Fibroblast of lung (primary cell): ENCODE results near the gene SMPD3. TPM values are rescaled to one million over a fixed set of nuclear protein-coding genes. Genes with fewer than 3 reads are reported as not detected.
A peak's percentile ranks its signal among the peaks of the same experiment; 100 is the strongest.

Experiments used
- DNase-seq, 2 donors: peaks; one replicate each; pipeline versions ENCODE4 v3.0.0 to v3.0.0-alpha.2; 2010; ENCODE audit warnings: low read depth in 2 of 2
- H2AFZ ChIP-seq: 2 replicates; pipeline ENCODE4 v1.5.1; 2012; ENCODE audit warnings: low read length, control low read depth, inconsistent platforms
- H3K27ac ChIP-seq: 2 replicates; pipeline ENCODE4 v1.5.1; 2011; ENCODE audit warnings: low read length, control low read depth; ENCODE audit not compliant: insufficient read depth
- H3K27me3 ChIP-seq: 2 replicates; pipeline ENCODE4 v1.5.1; 2011; ENCODE audit warnings: mild to moderate bottlenecking, low read length; ENCODE audit not compliant: control insufficient read depth, insufficient read depth
- H3K36me3 ChIP-seq: 2 replicates; pipeline ENCODE4 v1.5.1; 2011; ENCODE audit warnings: low read length; ENCODE audit not compliant: control insufficient read depth, insufficient read depth
- H3K4me1 ChIP-seq: 2 replicates; pipeline ENCODE4 v1.5.1; 2011; ENCODE audit warnings: low read length; ENCODE audit not compliant: control insufficient read depth, insufficient read depth; ENCODE audit errors: extremely low read depth
- H3K4me2 ChIP-seq: 2 replicates; pipeline ENCODE4 v1.5.1; 2011; ENCODE audit warnings: low read length, control low read depth; ENCODE audit not compliant: insufficient read depth; ENCODE audit errors: extremely low read depth
- H3K4me3 ChIP-seq, 4 experiments: fragments of 200-600 bp in 1 of 4; sonication (generic) in 1 of 4; replicated peaks in 1 of 4; 2 replicates each; pipeline ENCODE4 v1.5.1; 2011 to 2016; ENCODE audit warnings: low read length in 4 of 4, low read depth in 3 of 4, mild to moderate bottlenecking in 3 of 4, control low read depth in 2 of 4, inconsistent platforms in 1 of 4, mixed read lengths in 1 of 4; ENCODE audit not compliant: insufficient read depth in 1 of 4; ENCODE audit errors: control extremely low read depth in 1 of 4
- H3K79me2 ChIP-seq: 2 replicates; pipeline ENCODE4 v1.5.1; 2012; ENCODE audit warnings: mild to moderate bottlenecking, low read length, inconsistent platforms; ENCODE audit not compliant: control insufficient read depth, insufficient read depth
- H3K9ac ChIP-seq: 2 replicates; pipeline ENCODE4 v1.5.1; 2011; ENCODE audit warnings: mild to moderate bottlenecking, low read length, control low read depth; ENCODE audit not compliant: insufficient read depth
- H3K9me3 ChIP-seq: 2 replicates; pipeline ENCODE4 v1.5.1; 2012; ENCODE audit warnings: low read depth, low read length; ENCODE audit not compliant: control insufficient read depth, insufficient read depth
- H4K20me1 ChIP-seq: 2 replicates; pipeline ENCODE4 v1.5.1; 2011; ENCODE audit warnings: low read length; ENCODE audit not compliant: control insufficient read depth, insufficient read depth; ENCODE audit errors: extremely low read depth
- CTCF ChIP-seq, 2 donors: IDR thresholded peaks in 1 of 2; conservative IDR thresholded peaks in 1 of 2; 1 replicate in 1 of 2; 2 replicates in 1 of 2; pipeline ENCODE4 v1.5.1; 2011 to 2012; ENCODE audit warnings: low read length in 2 of 2, control low read depth in 1 of 2, inconsistent platforms in 1 of 2, low read depth in 1 of 2, mild to moderate bottlenecking in 1 of 2
- EZH2 ChIP-seq: IDR thresholded peaks from 2 replicates; pipeline ENCODE4 v1.5.1; 2012; ENCODE audit warnings: low read length, control low read depth, mild to moderate bottlenecking; ENCODE audit errors: missing control alignments
- polyA plus RNA-seq, 2 donors: library from polyadenylated mRNA; depleted of rRNA in 1 of 2; stranded (reverse) in 1 of 2; unstranded in 1 of 2; fragments of >200 nt; gene quantifications; 2 replicates each; pipeline ENCODE4 v1.2.1, GENCODE V29; 2011 to 2012; ENCODE audit warnings: missing spikeins in 1 of 2
- total RNA-seq: library from RNA; depleted of rRNA; stranded (reverse); fragments of >200 nt; gene quantifications from 2 replicates; pipeline ENCODE4 v1.2.1, GENCODE V29; 2014

Gene SMPD3
- total and polyA plus RNA-seq, 2 donors (not counting 1 experiment from before 2014, with no cell fraction given), result under 0.01 to 0.08 TPM

GRCh38 chr16:68451676-68452075, 3.4 kb upstream of the SMPD3 start:
- no peaks in the 10 kb centered on the region for H3K9me3 ChIP-seq
- no peaks in the 10 kb centered on the region for H3K4me1 ChIP-seq
- H3K9ac ChIP-seq, result no peak overlapping the region
- DNase-seq, result no peak
- H3K27me3 ChIP-seq, result peaks cover 2% of the 10 kb centered on the region
- TF ChIP-seq CTCF (conservative IDR thresholded peaks at IDR 0.05 in 1 of 2, IDR thresholded peaks at IDR 0.05 in 1 of 2; ENCODE audit: low read depth in 1 of 2, low read length in 2 of 2) (no peak), EZH2 (no peak)
- H3K36me3 ChIP-seq, result no peaks in the 10 kb centered on the region
- no peak overlapping the region for H3K4me2 ChIP-seq
- no peak overlapping the region for H3K27ac ChIP-seq
- H3K4me3 ChIP-seq, result no peak overlapping the region
- no peak overlapping the region for H2AFZ ChIP-seq
- no peaks in the 10 kb centered on the region for H3K79me2 ChIP-seq
- no peaks in the 10 kb centered on the region for H4K20me1 ChIP-seq

- Histone ChIP-seq H4K20me1 (no peaks in the 10 kb centered on the region), H3K4me3 (no peak overlapping the region), H3K9me3 (no peaks in the 10 kb centered on the region), H3K4me2 (no peak overlapping the region), H3K79me2 (no peaks in the 10 kb centered on the region), H3K27ac (no peak overlapping the region), H2AFZ (no peak overlapping the region), H3K27me3 (peaks cover 7% of the 10 kb centered on the region), H3K4me1 (no peaks in the 10 kb centered on the region), H3K36me3 (no peaks in the 10 kb centered on the region), H3K9ac (no peak overlapping the region)
- TF ChIP-seq EZH2 (no peak), CTCF (conservative IDR thresholded peaks at IDR 0.05 in 1 of 2, IDR thresholded peaks at IDR 0.05 in 1 of 2; ENCODE audit: low read depth in 1 of 2, low read length in 2 of 2) (no peak)
- DNase-seq, result no peak
These were observed 2.5 kb upstream of the SMPD3 start for GRCh38 chr16:68450741-68451255.

DNA sequence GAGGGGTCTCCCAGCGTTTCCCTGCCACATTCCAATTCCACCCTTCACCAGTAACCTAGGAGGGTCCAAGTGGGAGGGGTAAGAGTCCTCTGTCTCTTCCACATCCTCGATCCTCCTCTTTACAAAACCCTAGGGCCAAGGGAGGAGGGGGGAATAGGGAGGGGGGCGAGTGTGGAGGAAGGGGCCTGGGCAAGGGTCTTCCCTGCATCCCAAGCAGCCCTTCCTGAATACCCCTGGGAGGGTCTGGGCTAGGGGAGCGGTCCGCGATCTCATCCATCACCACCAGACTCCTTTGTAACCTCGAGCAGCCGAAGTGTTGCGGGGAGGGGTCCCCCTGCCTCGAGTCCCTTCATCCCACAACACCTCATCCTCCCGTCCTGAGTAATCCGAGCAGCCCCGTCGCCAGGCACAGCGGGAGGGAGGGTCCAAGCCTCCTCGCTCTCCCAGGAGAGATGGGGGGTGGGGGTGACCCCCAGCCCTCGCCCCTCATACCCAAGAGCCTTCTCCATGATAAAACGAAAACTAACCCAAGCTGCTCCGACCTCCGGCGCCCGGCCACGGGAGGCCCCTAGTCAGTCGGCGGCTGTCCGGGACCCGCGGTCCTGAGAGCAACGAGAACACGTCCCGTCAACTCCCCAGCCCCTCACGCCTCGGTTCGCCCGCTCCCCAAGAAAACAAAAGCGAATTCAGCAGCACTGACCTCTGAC, 502 bp downstream of the SMPD3 start:
- no peak overlapping the region for H3K27ac ChIP-seq
- no peak overlapping the region for H3K9ac ChIP-seq
- no peaks in the 10 kb centered on the region for H3K4me1 ChIP-seq
- H3K4me3 ChIP-seq, result peak overlapping the region; percentile 15 to 50 (median 20)
- TF ChIP-seq CTCF (conservative IDR thresholded peaks at IDR 0.05 in 1 of 2, IDR thresholded peaks at IDR 0.05 in 1 of 2; ENCODE audit: low read depth in 1 of 2, low read length in 2 of 2) (no peak), EZH2 (no peak)
- peak overlapping the region; percentile 76 for H3K4me2 ChIP-seq
- no peak for DNase-seq
- no peak overlapping the region for H2AFZ ChIP-seq
- no peaks in the 10 kb centered on the region for H3K36me3 ChIP-seq
- H4K20me1 ChIP-seq, result no peaks in the 10 kb centered on the region
- H3K9me3 ChIP-seq, result no peaks in the 10 kb centered on the region
- peaks cover 7% of the 10 kb centered on the region for H3K27me3 ChIP-seq
- H3K79me2 ChIP-seq, result no peaks in the 10 kb centered on the region
